Measurements from ENCODE around the gene DOP1A.

The DOP1A gene, protein sequence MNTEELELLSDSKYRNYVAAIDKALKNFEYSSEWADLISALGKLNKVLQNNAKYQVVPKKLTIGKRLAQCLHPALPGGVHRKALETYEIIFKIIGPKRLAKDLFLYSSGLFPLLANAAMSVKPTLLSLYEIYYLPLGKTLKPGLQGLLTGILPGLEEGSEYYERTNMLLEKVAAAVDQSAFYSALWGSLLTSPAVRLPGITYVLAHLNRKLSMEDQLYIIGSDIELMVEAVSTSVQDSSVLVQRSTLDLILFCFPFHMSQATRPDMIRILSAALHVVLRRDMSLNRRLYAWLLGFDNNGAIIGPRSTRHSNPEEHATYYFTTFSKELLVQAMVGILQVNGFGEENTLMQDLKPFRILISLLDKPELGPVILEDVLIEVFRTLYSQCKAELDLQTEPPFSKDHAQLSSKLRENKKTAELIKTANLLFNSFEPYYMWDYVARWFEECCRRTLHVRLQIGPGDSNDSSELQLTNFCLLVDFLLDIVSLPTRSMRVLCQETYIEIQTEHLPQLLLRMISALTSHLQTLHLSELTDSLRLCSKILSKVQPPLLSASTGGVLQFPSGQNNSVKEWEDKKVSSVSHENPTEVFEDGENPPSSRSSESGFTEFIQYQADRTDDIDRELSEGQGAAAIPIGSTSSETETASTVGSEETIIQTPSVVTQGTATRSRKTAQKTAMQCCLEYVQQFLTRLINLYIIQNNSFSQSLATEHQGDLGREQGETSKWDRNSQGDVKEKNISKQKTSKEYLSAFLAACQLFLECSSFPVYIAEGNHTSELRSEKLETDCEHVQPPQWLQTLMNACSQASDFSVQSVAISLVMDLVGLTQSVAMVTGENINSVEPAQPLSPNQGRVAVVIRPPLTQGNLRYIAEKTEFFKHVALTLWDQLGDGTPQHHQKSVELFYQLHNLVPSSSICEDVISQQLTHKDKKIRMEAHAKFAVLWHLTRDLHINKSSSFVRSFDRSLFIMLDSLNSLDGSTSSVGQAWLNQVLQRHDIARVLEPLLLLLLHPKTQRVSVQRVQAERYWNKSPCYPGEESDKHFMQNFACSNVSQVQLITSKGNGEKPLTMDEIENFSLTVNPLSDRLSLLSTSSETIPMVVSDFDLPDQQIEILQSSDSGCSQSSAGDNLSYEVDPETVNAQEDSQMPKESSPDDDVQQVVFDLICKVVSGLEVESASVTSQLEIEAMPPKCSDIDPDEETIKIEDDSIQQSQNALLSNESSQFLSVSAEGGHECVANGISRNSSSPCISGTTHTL (N-terminal part only)

DNA sequence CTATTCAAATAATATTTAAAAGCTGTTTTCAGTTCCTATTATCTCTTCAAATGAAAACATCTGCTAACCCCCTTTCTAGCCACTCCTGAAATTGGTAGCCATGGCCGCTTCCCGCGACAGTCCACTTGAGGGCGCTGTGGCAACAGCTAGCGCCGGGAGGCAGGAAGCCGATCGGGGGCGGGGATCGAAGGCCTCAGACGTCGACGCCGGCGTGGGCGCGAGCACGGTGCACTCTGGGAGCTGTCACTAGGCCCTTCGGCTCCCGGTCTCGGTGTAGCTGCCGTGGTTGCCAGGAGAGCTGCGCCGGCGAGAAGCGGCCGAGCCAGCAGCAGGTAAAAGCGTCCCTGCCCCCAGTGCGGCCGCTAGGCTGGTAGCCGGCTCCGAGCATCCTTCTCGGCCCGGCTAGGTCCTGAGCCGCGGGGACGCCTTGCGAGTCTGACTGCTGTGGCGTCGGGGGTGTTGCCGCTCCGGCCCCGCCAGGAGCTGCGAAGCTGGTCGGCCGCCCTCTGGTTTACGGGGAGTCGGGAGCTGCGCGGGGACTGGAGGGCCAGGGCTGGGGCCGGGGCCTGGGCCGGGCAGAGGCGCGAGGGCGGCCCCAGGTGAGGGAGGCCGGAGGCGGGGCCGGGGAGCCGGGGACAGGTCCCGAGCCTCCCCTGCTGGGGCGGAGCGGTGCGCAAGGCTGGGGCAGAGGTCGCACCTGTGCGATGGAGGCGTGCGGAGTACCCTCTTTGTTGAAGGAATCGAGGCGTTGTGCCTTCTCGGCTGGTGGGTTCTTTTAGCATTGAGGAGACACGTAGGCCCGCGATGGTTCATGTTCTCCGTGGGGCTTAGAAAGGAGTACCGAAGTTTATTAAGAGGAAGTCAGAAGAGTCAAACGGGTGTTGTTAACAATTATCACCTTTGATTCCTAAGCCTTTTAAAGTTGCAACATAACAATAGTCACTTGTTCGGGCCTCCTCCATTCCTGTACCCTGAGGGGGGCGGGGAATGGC, at the start of gene DOP1A:
TSS of gene DOP1A (plus strand) at position 224 of the 992 bp plus-strand sequence. CDS start 29,307 bp downstream, outside the sequence.
- peak; percentile 72 for DNase-seq (ENCODE audit: low read depth)

DNA sequence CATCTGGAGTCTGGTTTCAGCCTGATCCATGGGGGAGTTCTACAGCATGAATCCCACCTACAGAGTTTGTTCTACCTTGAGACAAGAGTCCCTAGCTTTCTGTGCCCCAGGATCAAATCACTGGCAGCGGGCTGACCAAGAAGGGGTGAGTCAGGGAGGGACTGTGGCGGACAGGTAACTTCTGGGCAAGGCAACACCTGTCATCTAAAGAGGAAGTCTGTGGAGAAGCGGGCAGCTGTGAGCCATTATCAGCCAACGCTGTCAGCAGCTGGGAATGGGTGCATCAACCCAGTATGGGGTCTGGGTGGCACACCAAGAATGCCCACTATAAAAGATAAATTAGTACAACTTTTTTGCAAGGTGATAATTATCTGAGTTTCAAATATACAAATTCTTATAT, 47.7 kb upstream of the DOP1A start:
- DNase-seq (ENCODE audit: low read depth): no peak

DNA sequence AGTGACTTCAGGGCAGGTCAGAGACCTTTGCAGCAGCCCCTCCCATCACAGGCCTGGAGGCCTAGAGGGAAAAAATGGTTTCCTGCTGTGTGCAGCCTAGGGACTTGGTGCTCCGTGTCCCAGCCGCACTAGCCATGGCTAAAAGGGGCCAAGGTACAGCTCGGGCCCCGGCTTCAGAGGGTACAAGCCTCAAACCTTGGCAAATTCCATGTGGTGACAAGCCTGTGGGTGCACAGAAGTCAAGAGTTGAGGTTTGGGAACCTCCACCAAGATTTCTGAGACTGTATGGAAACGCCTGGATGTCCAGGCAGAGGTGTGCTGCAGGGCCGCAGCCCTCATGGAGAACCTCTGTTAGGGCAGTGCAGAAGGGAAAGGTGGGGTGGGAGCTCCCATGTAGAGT, 35.8 kb upstream of the DOP1A start:
- DNase-seq (ENCODE audit: low read depth): no peak

DNA sequence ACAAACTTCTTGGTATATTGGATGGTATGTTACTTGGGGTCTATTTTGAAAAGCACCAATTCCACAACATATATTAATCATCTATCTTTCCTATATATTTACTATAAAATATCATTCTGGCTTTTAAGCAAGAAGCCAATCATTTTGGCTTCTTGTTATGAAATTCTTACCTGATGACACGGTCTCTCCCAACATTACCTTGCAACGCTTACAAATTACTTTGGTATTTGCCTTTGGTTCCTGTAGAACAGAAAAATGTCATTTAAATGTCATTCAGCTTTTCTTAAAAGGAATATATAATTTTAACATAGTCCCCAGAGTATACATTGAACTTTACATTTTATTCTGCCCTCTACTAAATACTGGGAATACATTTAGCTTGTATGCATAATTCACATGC, 29.2 kb upstream of the DOP1A start:
- no peak for DNase-seq (ENCODE audit: low read depth)

DNA sequence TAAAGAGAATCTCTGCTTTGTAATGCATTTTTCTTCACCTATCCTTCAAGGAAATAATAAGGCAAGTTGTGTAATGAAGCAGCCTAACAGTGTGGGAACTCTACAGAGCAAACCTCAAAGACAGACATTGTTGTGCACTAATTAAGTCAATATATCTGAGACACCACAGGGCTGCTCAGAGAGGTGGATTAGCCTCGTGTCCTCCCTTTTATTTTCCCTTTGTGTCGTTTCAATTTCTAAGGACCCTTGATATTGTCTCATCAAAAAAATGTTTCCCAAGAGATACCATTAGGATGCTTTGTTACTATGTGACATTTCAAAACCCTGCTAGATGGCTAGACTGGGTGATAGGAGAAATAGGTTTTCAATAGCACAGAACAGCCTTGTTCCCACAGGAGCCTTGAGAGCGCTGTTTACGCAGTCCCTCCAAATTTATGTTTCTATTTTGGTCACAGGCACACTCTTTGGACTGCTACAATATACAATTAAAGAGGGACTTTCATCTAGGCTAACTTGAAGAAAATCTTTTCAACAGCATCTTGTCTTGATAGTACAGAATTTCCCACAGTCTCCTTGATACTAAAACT, 24.9 kb upstream of the DOP1A start:
- DNase-seq (ENCODE audit: low read depth): no peak

DNA sequence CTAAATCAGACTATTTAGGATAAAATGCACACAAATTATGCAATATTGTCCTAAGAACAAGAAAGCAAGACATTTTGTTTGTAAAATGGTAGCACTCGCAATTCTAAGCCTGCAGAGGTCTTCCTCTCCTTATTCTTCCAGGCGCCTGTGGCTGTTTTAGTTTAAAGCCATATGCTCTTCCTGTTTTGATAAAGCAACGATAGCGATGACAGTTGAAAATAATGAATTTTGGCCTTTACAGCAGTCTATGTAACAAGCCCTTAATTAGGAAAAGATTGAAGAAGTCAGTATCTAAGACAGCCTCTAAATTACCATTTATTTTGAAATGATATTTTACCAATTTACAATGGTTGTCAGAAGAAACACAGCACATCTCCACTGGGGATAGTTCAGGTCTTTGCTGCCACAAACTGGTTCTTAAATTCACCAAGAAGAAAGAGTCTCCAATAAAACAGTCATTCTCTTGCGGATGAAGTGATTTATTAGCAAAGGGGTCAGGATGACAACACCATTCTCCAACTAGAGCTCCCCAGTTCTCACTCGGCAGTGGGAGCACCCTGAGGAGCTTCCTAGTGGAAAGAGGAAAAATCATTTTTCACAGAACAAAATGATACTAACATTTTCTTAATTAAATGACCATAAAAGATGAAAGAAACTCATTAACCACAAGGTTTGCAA, 23.2 kb upstream of the DOP1A start:
- DNase-seq (ENCODE audit: low read depth): no peak

DNA sequence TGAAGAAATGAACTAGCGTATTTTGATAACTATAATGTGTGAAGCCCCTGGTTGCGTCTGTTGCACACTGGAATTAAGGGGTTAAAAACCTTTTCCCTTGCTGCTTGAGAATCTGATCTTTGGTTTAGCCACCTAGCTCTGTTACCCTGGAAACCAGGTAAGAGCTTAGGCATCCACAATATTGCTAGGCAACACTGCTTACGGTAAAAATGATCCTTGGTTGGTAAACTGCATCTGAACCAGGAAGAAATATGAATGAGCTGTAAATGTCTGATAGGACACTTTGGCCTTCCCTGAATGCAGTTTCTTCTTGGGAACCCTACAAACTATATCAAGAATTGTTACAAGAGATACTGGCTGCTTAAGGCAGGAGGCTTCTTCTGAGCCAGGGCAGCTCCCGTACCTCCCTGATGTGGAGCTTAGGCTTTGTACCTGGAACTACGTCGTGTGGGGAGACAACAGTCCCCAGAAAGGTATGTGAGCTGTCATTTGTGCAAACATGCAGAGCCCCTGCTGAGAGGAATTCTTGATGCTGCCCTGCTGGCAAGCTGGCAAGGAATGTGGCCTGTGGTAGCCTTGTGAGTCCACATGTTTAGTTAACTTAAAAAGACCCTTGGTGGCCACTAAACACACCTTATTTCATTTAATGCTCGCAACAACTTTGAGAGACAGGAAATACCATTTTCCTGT, 20.3 kb upstream of the DOP1A start:
- DNase-seq (ENCODE audit: low read depth): no peak

DNA sequence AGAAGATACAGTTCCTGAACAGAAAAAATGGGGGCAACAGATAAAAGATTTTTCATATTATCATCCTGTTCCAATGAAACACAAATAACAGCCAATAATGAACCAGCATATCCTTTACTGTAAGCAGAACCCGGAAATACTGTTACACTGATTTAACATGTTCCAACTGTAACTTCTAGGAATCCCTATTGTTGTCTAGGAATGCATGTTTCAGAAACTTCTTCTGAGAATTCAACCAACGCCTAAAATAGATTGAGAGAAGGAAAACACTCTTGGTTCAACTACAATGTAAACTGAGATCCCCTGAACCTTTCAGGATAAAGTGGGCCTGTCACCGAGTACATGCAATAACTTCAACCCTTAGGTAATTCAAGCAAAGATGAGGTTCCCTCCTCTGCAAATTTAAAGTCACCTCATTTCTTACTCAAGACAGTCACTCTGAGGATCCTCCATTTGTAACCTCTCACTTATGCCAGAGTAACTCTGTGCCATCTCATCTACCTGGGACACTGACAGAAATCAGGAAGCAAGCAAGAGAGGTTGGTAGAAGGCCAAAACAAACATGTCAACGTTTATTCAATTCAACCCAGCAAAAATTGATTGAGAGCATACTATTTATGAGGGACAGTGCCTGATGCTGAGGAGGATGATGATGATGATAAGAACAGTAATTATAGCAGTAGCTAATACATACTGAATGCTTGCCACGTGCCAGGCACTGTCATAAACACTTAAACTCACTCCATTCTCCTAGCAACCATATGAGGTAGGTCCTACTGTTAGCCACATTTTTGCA, 15.9 kb upstream of the DOP1A start:
- no peak for DNase-seq (ENCODE audit: low read depth)

DNA sequence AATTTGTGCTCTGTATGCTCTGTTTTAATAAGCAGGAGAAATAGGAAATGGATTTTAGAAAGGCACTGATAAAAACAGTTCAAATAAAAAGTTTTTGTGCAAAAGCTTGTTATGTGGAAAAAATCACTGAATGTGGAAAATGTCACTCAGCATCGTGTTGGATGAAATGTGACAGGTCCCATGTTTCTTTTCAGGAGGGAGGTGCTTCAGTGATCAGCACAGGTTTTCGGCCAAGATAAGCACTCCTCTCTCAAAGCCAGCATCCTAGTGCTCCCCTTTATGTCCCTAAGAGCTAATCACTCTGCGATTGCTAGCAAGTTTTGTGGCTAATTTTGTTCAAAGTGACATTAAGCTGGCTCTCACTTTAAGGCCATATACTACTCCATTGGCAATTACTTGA, 13.8 kb upstream of the DOP1A start:
- DNase-seq (ENCODE audit: low read depth): no peak

DNA sequence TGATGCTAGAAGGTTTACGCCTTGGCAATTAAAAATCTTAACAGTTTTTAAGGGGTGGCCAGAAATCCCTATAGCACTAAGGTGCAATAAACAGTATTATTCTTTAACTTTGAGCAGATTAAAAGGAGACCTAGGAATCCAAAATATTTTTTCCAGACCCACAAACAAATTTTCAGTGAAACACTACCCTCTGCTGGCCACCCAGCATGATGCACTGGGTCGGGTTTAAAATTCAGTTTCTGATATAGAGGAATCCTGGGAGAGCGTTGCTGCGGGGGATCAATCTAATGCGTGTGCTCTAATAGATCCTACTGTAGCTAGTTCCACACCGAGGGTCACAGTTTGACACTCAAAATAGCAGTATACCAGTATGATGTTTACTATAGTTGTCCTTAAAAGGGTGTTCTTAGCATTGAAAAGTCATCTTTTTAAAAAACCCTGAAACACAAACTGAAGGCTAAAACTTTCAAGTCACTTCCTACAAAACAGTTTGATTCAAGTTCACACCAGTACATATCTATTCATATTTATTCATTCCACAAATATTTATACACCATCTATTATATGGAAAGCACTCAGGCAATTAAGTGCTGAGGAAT, 12.0 kb upstream of the DOP1A start:
- DNase-seq (ENCODE audit: low read depth): no peak

- DNase-seq (ENCODE audit: low read depth): no peak
Measured at GRCh38 chr6:83057705-83058321, 9.7 kb upstream of the DOP1A start.

DNA sequence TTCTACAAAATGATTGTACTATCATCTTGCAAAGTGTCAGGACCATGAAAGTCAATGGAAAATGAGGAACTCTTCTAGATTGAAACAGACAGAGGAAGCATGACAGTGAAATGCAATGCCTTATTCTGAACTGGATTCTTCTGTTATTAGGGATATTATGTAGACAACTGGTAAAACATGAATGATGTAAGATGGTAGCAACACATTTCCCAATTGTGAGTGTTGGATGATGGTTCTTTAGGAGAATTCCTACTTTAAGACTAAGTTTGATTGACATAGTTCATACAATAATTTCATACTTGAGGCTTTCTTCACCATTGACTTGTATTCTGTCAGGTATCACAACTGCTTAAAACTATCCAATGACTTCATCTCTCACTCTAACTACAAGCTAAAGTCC, 6.3 kb upstream of the DOP1A start:
- DNase-seq (ENCODE audit: low read depth): no peak

- DNase-seq (ENCODE audit: low read depth): no peak
Measured at GRCh38 chr6:83062225-83062624, 5.2 kb upstream of the DOP1A start.

- no peak for DNase-seq (ENCODE audit: low read depth)
Measured at GRCh38 chr6:83065511-83066192, 1.8 kb upstream of the DOP1A start, which contains the start of gene UBE3D. UBE3D (minus strand) TSS chr6:83065841; CDS start chr6:83065718, 123 bp downstream.

DNA sequence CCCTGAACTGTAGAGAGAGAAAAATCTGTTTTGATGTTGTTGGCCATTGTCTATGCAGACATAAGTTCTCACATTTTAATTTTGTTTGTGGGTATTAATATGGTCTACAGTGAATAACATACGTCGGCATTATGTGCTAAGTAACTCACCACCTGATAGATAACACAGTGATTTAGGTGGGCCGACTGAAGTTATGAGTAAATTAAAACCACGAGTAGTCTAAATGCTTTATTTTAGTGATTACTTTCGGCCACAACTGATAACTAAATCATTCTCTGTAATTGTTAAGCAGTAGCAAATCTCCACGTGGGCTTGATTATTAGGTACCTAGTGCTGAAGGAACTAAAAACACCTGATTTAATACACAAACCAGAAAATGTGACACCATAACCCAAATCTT, 1.1 kb downstream of the DOP1A start:
- no peak for DNase-seq (ENCODE audit: low read depth)

DNA sequence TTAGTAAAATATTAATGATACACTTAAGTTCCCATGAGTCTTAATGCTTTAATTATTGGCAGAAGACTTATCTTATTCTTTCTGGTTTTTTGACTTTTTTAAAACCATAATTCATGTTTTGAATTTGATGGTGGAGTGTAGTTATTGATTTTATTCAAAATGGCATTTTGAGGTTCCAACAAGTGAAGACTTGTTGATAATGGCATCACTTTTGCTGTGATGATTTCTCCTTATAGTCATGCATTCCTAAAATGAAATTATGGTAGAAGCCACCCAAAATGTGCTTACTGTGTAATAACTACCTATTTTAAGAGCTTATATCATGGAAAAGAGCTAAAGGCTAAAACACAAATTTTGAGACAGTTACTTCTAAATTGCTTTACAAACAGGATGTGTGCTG, 2.2 kb downstream of the DOP1A start:
- DNase-seq (ENCODE audit: low read depth): no peak

DNA sequence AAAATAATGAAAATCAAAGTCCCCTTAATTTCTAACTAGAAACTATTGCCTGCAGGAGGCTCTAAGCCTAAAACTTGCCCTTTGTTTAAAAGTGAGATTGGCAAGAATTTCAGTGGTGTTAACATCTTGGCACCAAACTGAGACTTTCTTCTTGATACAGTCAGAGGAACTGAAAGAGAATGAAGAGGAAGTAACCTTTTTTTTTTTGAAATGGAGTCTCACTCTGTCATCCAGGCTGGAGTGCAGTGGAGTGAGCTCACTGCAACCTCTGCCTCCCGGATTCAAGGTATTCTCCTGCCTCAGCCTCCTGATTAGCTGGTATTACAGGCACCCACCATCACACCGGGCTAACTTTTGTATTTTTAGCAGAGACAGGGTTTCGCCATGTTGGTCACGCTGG, 3.6 kb downstream of the DOP1A start:
- no peak for DNase-seq (ENCODE audit: low read depth)
